NOMO-1 treated with DMSO at 0.1 percent for 48 hours (cell line): ENCODE data around the gene MYOG.

Source experiments
- DNase-seq: peaks from one replicate; lab custom pipeline; 2025; ENCODE audit not compliant: unreplicated experiment; lab: John Stamatoyannopoulos, UW

The MYOG gene

GRCh38 chr1:203073469-203073868, 12.3 kb downstream of the MYOG start:
- DNase-seq: no peak

GRCh38 chr1:203072911-203073310, 12.9 kb downstream of the MYOG start:
- DNase-seq: no peak

- DNase-seq: no peak
Measured at GRCh38 chr1:203072002-203072602, 13.7 kb downstream of the MYOG start.

- peak; percentile 95 for DNase-seq
Measured at GRCh38 chr1:203069030-203069747, 16.6 kb downstream of the MYOG start.

- no peak for DNase-seq
Measured at GRCh38 chr1:203066965-203067364, 18.8 kb downstream of the MYOG start.

- DNase-seq: no peak
Measured at GRCh38 chr1:203065986-203066385, 19.8 kb downstream of the MYOG start.

GRCh38 chr1:203065191-203065590, 20.6 kb downstream of the MYOG start:
- DNase-seq: no peak

- no peak for DNase-seq
Measured at GRCh38 chr1:203063287-203063686, 22.5 kb downstream of the MYOG start.

GRCh38 chr1:203060115-203060514, 25.7 kb downstream of the MYOG start:
- no peak for DNase-seq

GRCh38 chr1:203059485-203059884, 26.3 kb downstream of the MYOG start:
- peak; percentile 47 for DNase-seq

- DNase-seq: no peak
Measured at GRCh38 chr1:203058676-203058935, 27.2 kb downstream of the MYOG start.

- DNase-seq: peak; percentile 75
Measured at GRCh38 chr1:203057911-203058675, 27.7 kb downstream of the MYOG start.

GRCh38 chr1:203056516-203056915, 29.3 kb downstream of the MYOG start:
- no peak for DNase-seq

- DNase-seq: no peak
Measured at GRCh38 chr1:203056012-203056411, 29.8 kb downstream of the MYOG start.

GRCh38 chr1:203055161-203055799, 30.5 kb downstream of the MYOG start:
- no peak for DNase-seq

- DNase-seq: no peak
Measured at GRCh38 chr1:203054642-203055041, 31.2 kb downstream of the MYOG start.

- DNase-seq: no peak
Measured at GRCh38 chr1:203054184-203054583, 31.6 kb downstream of the MYOG start.

GRCh38 chr1:203052601-203053000, 33.2 kb downstream of the MYOG start:
- no peak for DNase-seq

GRCh38 chr1:203051841-203052324, 33.9 kb downstream of the MYOG start:
- no peak for DNase-seq

- no peak for DNase-seq
Measured at GRCh38 chr1:203050826-203051225, 35.0 kb downstream of the MYOG start.

- no peak for DNase-seq
Measured at GRCh38 chr1:203049576-203050180, 36.1 kb downstream of the MYOG start.
